Panc1 (cell line): ENCODE measurements around the gene ROGDI. TPM values are rescaled to one million over a fixed set of nuclear protein-coding genes. Genes with fewer than 3 reads are reported as not detected.
A peak's percentile ranks its signal among the peaks of the same experiment; 100 is the strongest.

Source experiments
- ATAC-seq: fragments of 200-7000 bp; cut with Tn5 transposase; 2 replicates; pipeline ENCODE4 v1.9.1; 2020; ENCODE audit warnings: mild to moderate bottlenecking, moderate library complexity
- BruUV-seq: library from RNA; stranded (reverse); fragments of 400-500 nt; replicated peaks from 2 replicates; lab custom pipeline; 2021; lab: Mats Ljungman, UMichigan
- CTCF ChIA-PET: fragments of 300-600 bp; sonication (Branson Sonifier 250); formaldehyde crosslinking; loops from one replicate; lab custom pipeline; 2022; ENCODE audit warnings: antibody characterized with exemption; lab: Charles Lee
- POLR2A ChIA-PET: fragments of 300-600 bp; sonication (Branson Sonifier 250); formaldehyde crosslinking; loops from one replicate; lab custom pipeline; 2022; ENCODE audit warnings: antibody characterized with exemption; lab: Charles Lee
- DNase-seq: peaks from one replicate; pipeline ENCODE4 v3.0.0-alpha.2; 2010; ENCODE audit warnings: low read depth, low spot score
- H3K27ac ChIP-seq: 2 replicates; pipeline ENCODE4 v1.5.1; 2011; ENCODE audit warnings: mild to moderate bottlenecking, low read length, inconsistent platforms
- H3K27me3 ChIP-seq: fragments of 200-500 bp; sonication (Bioruptor generic); 2 replicates; pipeline ENCODE4 v1.6.0; 2014; ENCODE audit warnings: low read length, inconsistent platforms; ENCODE audit not compliant: control insufficient read depth, insufficient read depth
- H3K36me3 ChIP-seq: fragments of 200-500 bp; sonication (Bioruptor generic); 2 replicates; pipeline ENCODE4 v1.5.1; 2014; ENCODE audit warnings: inconsistent platforms, mild to moderate bottlenecking, low read length, moderate library complexity; ENCODE audit not compliant: control insufficient read depth, insufficient read depth
- H3K4me1 ChIP-seq: 2 replicates; pipeline ENCODE4 v1.5.1; 2011; ENCODE audit warnings: inconsistent platforms, mild to moderate bottlenecking, low read length, moderate library complexity; ENCODE audit not compliant: control insufficient read depth, insufficient read depth
- H3K4me3 ChIP-seq, 2 experiments: 2 replicates each; pipeline ENCODE4 v1.5.1; 2011 to 2012; ENCODE audit warnings: low read depth in 2 of 2, low read length in 2 of 2, mild to moderate bottlenecking in 2 of 2, inconsistent platforms in 1 of 2, moderate library complexity in 1 of 2
- H3K9me3 ChIP-seq: fragments of 200-500 bp; sonication (Bioruptor generic); 2 replicates; pipeline ENCODE4 v1.5.1; 2014; ENCODE audit warnings: low read depth, mild to moderate bottlenecking, inconsistent platforms, low read length, moderate library complexity; ENCODE audit not compliant: control insufficient read depth, insufficient read depth
- CTCF ChIP-seq: fragments of 450-650 bp; IDR thresholded peaks from 2 replicates; pipeline ENCODE4 v1.5.1; 2017; ENCODE audit warnings: mild to moderate bottlenecking
- POLR2AphosphoS5 ChIP-seq: IDR thresholded peaks from 2 replicates; pipeline ENCODE4 v1.6.1; 2012; ENCODE audit warnings: mild to moderate bottlenecking, low read depth, low read length, moderate library complexity
- REST ChIP-seq, 2 experiments: IDR thresholded peaks; 2 replicates each; pipeline ENCODE4 v1.6.1; 2011 to 2012; ENCODE audit warnings: low read depth in 2 of 2, control low read depth in 1 of 2, low read length in 1 of 2, mild to moderate bottlenecking in 1 of 2, moderate library complexity in 1 of 2; ENCODE audit not compliant: insufficient read depth in 1 of 2
- SIN3A ChIP-seq: IDR thresholded peaks from 2 replicates; pipeline ENCODE4 v1.6.1; 2012; ENCODE audit warnings: low read depth, mild to moderate bottlenecking, low read length, moderate library complexity, borderline replicate concordance; ENCODE audit not compliant: insufficient read depth
- TCF7L2 ChIP-seq: IDR thresholded peaks from 2 replicates; pipeline ENCODE4 v1.6.1; 2011; ENCODE audit warnings: mild to moderate bottlenecking, low read depth, low read length, inconsistent platforms
- in situ Hi-C: cut with HindIII; loops from 2 replicates; pipeline ENCODE4 v1.10.0; 2016; ENCODE audit warnings: low sequenced_read_pairs, low pct_unique_long_range_greater_than_20kb
- intact Hi-C: fragments of 100-400 bp; cut with micrococcal nuclease; formaldehyde crosslinking; loops from one replicate; pipeline ENCODE4 v1.10.0; 2022; ENCODE audit not compliant: unreplicated experiment
- total RNA-seq: library from RNA; stranded (reverse); gene quantifications from one replicate; pipeline ENCODE4 v1.2.1, GENCODE V29; 2021; ENCODE audit not compliant: unreplicated experiment

The ROGDI gene
- total RNA-seq, 1 experiment from 2014 or later: 31.9 TPM

DNA sequence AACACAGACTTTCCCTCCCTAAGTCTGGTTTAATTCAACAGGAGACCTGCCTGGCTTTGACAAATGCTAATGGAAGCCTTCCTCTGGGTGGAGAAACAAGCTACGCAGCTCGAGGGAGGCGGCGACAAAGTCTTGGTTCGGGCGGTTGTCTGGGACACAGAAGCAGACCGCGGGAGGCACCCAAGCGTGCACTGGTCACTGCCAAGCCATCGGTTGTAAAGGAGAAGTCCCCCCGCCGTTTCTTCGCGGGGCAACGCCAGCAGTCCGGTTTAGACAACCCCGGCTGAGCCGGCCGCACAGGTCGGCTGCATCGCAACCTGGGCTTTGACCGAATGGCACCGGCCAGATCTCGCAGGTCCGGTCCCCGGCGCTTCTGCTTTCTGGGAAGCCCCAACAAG, 44.1 kb upstream of the ROGDI start:
- Histone ChIP-seq H3K4me3 (peak overlapping the region; percentile 63 to 96), H3K27me3 (no peaks in the 10 kb centered on the region), H3K27ac (peak overlapping the region; percentile 84), H3K36me3 (peaks cover 24% of the 10 kb centered on the region), H3K9me3 (no peaks in the 10 kb centered on the region), H3K4me1 (peaks cover 22% of the 10 kb centered on the region)
- intact Hi-C loops: loop anchor here (10.0 kb wide), 1 partner anchor 108 kb away; the partner anchor contains the start of gene SEC14L5
- BruUV-seq: no TSS peak
- CTCF ChIA-PET: no interaction called here
- DNase-seq: no peak
- in situ Hi-C loops: no loop called here
- peak; percentile 27; the same call in 1 of the 2 replicates for ATAC-seq
- POLR2A ChIA-PET: interaction anchor here (0.6 kb wide), 1 partner anchor 109 kb away, joined by 3 read pairs; no protein-coding TSS in a partner anchor
- TF ChIP-seq POLR2AphosphoS5 (no peak), REST (IDR thresholded peaks at IDR 0.05; ENCODE audit: insufficient read depth in 1 of 2, low read depth in 2 of 2, low read length in 1 of 2) (no peak), CTCF (no peak), TCF7L2 (no peak), SIN3A (no peak)

DNA sequence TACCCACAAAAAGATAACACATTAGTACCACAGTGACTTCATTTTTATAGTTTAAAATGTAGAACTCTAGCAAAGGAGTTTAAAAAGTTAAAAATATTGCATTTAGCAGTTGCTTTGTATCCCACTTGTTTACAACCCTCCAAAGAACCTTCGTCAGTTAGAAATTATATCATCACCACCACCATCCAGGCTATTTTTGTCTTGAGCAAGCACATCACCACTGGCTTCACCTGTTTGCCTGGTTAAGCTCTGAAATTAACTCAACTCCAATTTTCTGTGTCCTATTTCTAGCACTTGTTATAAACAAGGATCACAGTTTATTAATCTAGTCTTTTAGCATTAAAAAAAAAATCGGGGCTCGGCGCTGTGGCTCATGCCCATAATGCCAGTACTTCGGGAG, 38.6 kb upstream of the ROGDI start:
- BruUV-seq: no TSS peak
- CTCF ChIA-PET: no interaction called here
- Histone ChIP-seq H3K9me3 (no peaks in the 10 kb centered on the region), H3K27me3 (no peaks in the 10 kb centered on the region), H3K4me3 (no peak overlapping the region), H3K27ac (no peak overlapping the region), H3K36me3 (peaks cover 41% of the 10 kb centered on the region), H3K4me1 (peaks cover 11% of the 10 kb centered on the region)
- no peak for DNase-seq
- in situ Hi-C loops (no loop called here), intact Hi-C loops (loop anchor here (10.0 kb wide), 1 partner anchor 114 kb away; the partner anchor contains the start of gene SEC14L5)
- no peak for ATAC-seq
- POLR2A ChIA-PET: no interaction called here
- TF ChIP-seq REST (IDR thresholded peaks at IDR 0.05; ENCODE audit: insufficient read depth in 1 of 2, low read depth in 2 of 2, low read length in 1 of 2) (no peak), POLR2AphosphoS5 (no peak), SIN3A (no peak), CTCF (no peak), TCF7L2 (no peak)
